Activated effector memory CD4-positive, alpha-beta T cell treated with anti-CD3 and anti-CD28 coated beads, Interleukin-2, amount 50 U/mL, for 16 hours (primary cell): ENCODE results near the gene NIP7.
A peak's percentile ranks its signal among the peaks of the same experiment; 100 is the strongest.

Experiments
- DNase-seq: peaks from one replicate; pipeline ENCODE4 v3.0.0-alpha.2; 2020

NIP7 gene

GRCh38 chr16:69319381-69319780 lies 20.2 kb upstream of the NIP7 start:
- DNase-seq: no peak

GRCh38 chr16:69319826-69320739 lies 19.5 kb upstream of the NIP7 start:
- no peak for DNase-seq

GRCh38 chr16:69320740-69321073 lies 18.9 kb upstream of the NIP7 start:
- DNase-seq: no peak

GRCh38 chr16:69321080-69321479 lies 18.5 kb upstream of the NIP7 start:
- no peak for DNase-seq

GRCh38 chr16:69322343-69322742 lies 17.2 kb upstream of the NIP7 start:
- no peak for DNase-seq

- DNase-seq: no peak
Observed at GRCh38 chr16:69323415-69323814, 16.2 kb upstream of the NIP7 start.

GRCh38 chr16:69324013-69324531 lies 15.5 kb upstream of the NIP7 start:
- no peak for DNase-seq

- no peak for DNase-seq
Observed at GRCh38 chr16:69324585-69325253, 14.9 kb upstream of the NIP7 start.

- DNase-seq: peak; percentile 52
Observed at GRCh38 chr16:69325784-69326171, 13.8 kb upstream of the NIP7 start.

- peak; percentile 51 for DNase-seq
Observed at GRCh38 chr16:69326172-69326873, 13.2 kb upstream of the NIP7 start.

GRCh38 chr16:69327585-69328310 lies 11.8 kb upstream of the NIP7 start:
- no peak for DNase-seq

- peak; percentile 61 for DNase-seq
Observed at GRCh38 chr16:69328854-69329316, 10.7 kb upstream of the NIP7 start.

GRCh38 chr16:69329369-69330285 lies 9.9 kb upstream of the NIP7 start:
- DNase-seq: peak; percentile 65

GRCh38 chr16:69330286-69331109 lies 9.1 kb upstream of the NIP7 start, which contains the start of gene PDF:
PDF (minus strand) TSS chr16:69330588; CDS start chr16:69330570, 18 bp downstream.
- DNase-seq: peak; percentile 96

- DNase-seq: no peak
Observed at GRCh38 chr16:69334696-69335095, 4.9 kb upstream of the NIP7 start.

- DNase-seq: no peak
Observed at GRCh38 chr16:69338557-69339288, 849 bp upstream of the NIP7 start.

- peak; percentile 74 for DNase-seq
Observed at GRCh38 chr16:69340095-69340644, 598 bp downstream of the NIP7 start.

GRCh38 chr16:69344171-69344570 lies 4.6 kb downstream of the NIP7 start:
- no peak for DNase-seq

- no peak for DNase-seq
Observed at GRCh38 chr16:69345923-69346322, 6.4 kb downstream of the NIP7 start.
